H7 (cell line): ENCODE results near the gene MRPL37. TPM values are rescaled to one million over a fixed set of nuclear protein-coding genes. Genes with fewer than 3 reads are reported as not detected.
"Not testable (repeated sequence)": the region's sequence is repeated elsewhere in the genome, so short reads cannot be mapped to it uniquely, and the experiment has no call there.

Experiments
- DNase-seq: peaks from one replicate; pipeline ENCODE4 v3.0.0; 2012
- H3K27me3 ChIP-seq: 2 replicates; pipeline ENCODE4 v1.6.0; 2011; ENCODE audit warnings: mild to moderate bottlenecking, low read length; ENCODE audit not compliant: control insufficient read depth, insufficient read depth
- H3K36me3 ChIP-seq: replicated peaks from 2 replicates; pipeline ENCODE4 v1.5.1; 2011; ENCODE audit warnings: low read length; ENCODE audit not compliant: control insufficient read depth, insufficient read depth
- H3K4me3 ChIP-seq: 2 replicates; pipeline ENCODE4 v1.5.1; 2011; ENCODE audit warnings: low read depth, mild to moderate bottlenecking, control low read depth, low read length, moderate library complexity; ENCODE audit not compliant: insufficient read depth
- total RNA-seq: library from RNA; depleted of rRNA; stranded (reverse); fragments of >200 nt; shearing (Covaris generic); gene quantifications from 2 replicates; pipeline ENCODE4 v1.2.3, GENCODE V29; 2014

The MRPL37 gene
- total RNA-seq, 1 experiment from 2014 or later, result 275 TPM

DNA sequence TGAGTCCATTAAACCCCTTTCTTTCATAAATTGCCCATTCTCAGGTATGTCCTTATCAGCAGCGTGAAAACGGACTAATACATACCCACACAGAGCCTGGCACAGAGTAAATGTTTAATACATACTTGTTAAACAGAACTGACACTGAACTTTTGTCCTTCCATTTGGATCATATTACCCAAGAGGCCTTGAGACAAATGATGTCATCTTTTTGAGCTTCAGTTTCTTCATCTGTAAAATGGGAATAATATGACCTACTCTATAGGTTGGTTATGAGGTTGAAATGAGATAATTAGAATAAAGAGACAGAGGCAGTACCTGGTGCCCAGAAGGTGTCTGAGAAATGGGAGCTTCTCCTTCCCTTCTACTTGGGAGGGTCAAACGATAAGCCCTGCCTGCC, 13.9 kb upstream of the MRPL37 start:
- no peak for DNase-seq
- Histone ChIP-seq H3K36me3 (no peaks in the 10 kb centered on the region; the same call in none of the 2 replicates), H3K4me3 (no peak overlapping the region)

DNA sequence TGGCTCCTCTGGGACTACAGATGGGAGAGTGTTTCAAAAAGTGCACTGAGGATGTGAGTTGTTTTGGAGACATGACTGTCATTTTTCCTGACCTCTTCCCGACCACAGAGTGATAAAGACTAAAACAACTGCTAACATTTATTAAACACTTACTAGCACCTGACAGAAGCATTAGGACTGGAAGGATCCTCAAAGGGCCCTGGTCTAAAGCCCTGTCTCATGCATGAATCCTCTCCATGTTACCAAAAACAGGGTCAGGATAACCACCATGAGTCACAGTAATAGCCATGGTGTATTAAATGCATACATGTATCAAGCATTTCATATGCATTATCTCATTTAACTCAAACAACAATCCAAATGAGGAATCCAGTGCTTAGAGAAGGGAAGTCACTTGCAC, 11.7 kb upstream of the MRPL37 start:
- Histone ChIP-seq H3K4me3 (no peak overlapping the region), H3K36me3 (no peaks in the 10 kb centered on the region; the same call in none of the 2 replicates), H3K27me3 (no peaks in the 10 kb centered on the region; the same call in 1 of the 2 replicates)
- no peak for DNase-seq

More for the DNA sequence above, 13.9 kb upstream of the MRPL37 start:
- H3K27me3 ChIP-seq, result no peaks in the 10 kb centered on the region; the same call in 1 of the 2 replicates

DNA sequence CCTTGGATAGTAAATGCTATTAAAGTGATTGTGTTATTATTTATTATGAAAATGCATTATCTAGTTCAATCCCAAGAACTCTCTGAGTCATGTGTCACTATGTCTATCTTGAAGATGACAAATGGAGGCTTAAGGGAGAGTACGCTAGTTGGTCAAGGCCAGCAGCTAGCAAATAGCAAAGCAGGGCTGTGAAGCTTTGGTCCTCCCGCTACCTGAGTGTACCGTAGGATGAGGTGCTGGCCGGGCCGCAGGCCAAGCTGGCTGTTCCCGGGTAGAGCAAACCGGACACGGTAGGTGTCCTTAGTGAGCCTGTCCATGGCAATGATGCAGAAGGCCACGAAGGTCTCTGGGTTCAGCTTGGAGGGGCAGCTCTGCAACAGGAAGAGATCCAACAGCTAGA, 9.4 kb upstream of the MRPL37 start:
- Histone ChIP-seq H3K36me3 (peaks cover 2% of the 10 kb centered on the region), H3K4me3 (no peak overlapping the region), H3K27me3 (no peaks in the 10 kb centered on the region)
- DNase-seq, result no peak

DNA sequence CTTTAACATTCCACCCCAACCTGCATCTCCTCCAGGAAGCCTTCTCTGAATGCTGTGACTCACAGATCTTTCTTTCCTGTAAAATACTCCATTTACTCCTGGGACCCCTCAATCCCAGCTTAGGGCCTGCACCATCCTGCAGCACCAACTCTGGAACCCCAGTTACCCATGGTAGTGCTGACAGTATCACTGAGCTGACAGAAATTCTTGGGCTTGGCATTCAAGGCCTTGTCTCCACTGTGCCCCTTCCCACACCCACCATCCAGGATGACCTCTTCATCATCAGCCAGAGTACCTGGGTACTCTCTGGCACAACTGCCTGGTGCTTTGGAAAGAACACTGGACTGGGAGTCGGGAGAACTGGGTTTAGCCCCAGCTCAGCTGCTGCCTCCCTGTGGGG, 8.4 kb upstream of the MRPL37 start:
- Histone ChIP-seq H3K27me3 (no peaks in the 10 kb centered on the region), H3K4me3 (no peak overlapping the region), H3K36me3 (peaks cover 3% of the 10 kb centered on the region)
- no peak for DNase-seq

DNA sequence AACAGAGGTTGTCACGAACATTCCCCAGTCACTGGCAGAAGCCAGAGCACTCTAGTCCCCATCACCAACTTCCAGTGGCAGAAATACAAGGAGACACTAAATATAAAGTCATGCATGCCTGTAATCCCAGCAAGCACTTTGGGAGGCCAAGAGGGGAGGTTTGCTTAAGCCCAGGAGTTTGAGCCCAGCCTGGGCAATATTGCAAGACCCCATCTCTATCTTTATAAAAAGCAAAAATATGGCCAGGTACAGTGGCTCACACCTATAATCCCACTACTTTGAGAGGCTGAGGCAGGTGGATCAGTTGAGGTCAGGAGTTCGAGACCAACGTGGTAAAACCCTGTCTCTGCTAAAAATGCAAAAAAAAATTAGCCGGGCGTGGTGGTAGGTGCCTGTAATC, 6.5 kb upstream of the MRPL37 start:
- H3K27me3 ChIP-seq, result no peaks in the 10 kb centered on the region

DNA sequence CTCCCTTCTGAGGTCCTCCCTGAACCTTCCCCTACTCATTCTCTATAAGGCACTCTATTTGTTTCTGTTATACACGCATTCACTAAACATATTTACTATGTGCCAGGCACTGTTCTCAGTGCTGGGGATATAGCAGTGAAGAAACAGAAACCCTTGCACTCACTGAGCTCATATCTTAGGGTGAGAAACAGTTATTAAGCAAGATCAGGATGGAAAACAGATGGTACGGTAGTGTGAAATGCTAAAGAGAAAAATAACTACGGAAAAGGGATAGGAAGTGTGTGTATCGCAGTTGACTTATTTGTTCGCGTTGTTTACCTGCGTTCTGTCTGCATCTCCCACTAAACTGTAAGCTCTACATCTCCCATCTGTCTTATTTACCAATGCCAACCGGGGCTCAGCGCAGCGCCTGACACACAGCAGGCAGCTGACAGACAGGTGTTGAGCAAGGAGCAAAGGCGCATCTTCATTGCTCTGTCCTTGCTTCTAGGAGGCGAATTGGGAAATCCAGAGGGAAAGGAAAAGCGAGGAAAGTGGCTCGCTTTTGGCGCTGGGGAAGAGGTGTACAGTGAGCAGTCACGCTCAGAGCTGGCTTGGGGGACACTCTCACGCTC, 709 bp upstream of the MRPL37 start:
- peak; percentile 71 for DNase-seq

More for the DNA sequence above, 6.5 kb upstream of the MRPL37 start:
- no peak for DNase-seq
- no peak overlapping the region for H3K4me3 ChIP-seq
- peaks cover 3% of the 10 kb centered on the region for H3K36me3 ChIP-seq

DNA sequence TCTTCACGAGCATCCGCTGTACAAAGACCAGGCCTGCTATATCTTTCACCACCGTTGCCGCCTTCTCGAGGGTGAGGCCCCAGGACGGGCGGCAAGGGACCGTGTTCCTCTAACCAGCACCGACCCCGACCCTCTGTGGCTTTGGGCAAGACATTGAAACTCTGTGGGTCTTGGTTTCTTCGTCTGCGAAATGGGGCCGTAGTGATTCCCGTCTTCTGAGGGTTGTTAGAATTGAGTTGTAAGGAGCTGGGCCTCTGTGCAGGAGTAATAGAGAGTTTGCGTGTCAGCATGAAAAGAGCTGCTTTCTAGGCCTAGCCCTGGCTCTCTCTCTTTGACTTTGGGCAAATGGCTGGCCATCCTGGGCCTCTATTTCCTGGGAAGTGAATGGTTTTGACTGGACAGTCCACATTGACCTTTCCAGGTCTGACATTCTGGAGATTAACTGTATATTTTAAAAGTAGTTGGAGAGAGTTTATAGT, 591 bp downstream of the MRPL37 start:
- Histone ChIP-seq H3K27me3 (no peaks in the 10 kb centered on the region), H3K4me3 (peak overlapping the region; percentile 100), H3K36me3 (peaks cover 10% of the 10 kb centered on the region)
- DNase-seq, result no peak

More for the DNA sequence above, 709 bp upstream of the MRPL37 start:
- Histone ChIP-seq H3K4me3 (peak overlapping the region; percentile 100), H3K27me3 (no peaks in the 10 kb centered on the region), H3K36me3 (peaks cover 3% of the 10 kb centered on the region)

DNA sequence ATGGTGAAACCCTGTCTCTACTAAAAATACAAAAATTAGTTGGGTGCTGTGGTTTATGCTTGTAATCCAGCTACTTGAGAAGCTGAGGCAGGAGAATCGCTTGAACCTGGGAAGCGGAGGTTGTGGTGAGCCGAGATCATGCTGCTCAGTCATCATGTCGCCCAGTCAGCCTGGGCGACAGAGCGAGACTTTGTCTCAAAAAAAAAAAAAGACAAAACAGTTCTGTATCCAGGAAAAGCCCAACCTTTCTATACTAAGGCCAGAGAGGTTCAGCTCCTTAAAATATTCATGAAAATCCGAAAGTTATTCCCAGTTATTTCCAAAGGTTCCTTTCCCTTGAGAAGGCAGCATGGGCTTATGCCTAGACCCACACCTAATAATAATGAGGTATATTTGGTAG, 4.2 kb downstream of the MRPL37 start:
- no peaks in the 10 kb centered on the region for H3K27me3 ChIP-seq
- DNase-seq, result no peak
- no peak overlapping the region for H3K4me3 ChIP-seq
- H3K36me3 ChIP-seq, result peaks cover 25% of the 10 kb centered on the region

DNA sequence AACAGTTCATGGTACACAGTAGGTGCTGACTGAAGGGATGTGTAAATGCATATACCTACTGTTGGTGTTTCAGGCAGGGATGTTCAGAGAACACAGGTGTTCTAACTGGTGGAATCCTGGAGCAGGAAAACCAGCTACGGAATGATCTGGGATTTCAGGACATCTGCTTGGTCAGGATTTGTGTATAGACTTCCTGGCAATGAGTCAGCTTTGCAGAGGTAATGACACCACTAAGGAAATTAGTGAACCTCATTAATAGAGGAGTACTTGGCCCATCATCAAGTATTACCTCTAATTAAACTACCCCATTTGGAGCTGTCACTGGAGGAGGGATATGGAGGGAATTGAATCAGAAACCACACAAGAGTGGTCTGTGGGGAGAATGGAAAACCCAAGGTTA, 7.3 kb downstream of the MRPL37 start:
- H3K27me3 ChIP-seq, result no peaks in the 10 kb centered on the region
- H3K4me3 ChIP-seq, result no peak overlapping the region
- no peak for DNase-seq
- peaks cover 50% of the 10 kb centered on the region for H3K36me3 ChIP-seq

DNA sequence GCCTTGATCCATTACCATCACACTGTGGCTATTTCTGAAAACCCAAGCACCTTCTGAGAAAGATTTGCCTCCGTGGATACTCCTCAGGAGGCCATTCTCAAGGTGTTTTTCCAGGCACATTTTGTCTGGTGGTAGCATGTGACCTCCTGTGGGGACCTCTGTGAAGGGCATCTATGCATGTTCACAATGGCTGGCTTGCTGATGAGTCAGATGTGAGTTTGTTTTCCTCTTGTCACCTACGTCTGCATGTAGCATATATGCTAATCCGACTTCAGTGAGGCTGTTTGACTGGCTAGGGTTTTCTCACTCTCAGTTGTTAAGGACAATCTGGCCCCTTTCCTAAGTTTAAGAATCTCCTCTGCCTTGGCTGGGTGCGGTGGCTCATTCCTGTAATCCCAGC, 7.9 kb downstream of the MRPL37 start:
- not testable (repeated sequence) for DNase-seq, H3K27me3 ChIP-seq, H3K4me3 ChIP-seq
- H3K36me3 ChIP-seq, result peaks cover 56% of the 10 kb centered on the region

DNA sequence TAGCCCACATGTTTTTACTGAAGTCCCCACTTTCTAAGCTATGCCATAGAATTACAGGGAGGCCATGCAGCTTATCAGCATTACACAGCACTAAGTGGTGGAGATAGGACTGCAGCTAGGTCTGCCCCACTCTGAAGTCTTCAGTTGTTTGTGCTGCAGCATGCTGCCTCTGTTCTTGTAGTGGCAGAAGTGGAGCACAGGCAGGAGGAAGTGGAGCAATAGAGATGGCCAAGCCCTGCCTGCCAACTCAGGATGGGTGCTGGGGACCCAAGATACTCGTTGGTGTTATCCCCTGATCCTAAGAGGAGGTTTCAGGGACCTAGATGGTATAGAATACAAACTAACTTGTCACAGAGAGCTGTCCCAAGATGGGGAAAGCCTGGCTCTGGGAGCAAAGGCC, 12.9 kb downstream of the MRPL37 start:
- DNase-seq, result no peak
- Histone ChIP-seq H3K36me3 (peaks cover 72% of the 10 kb centered on the region), H3K4me3 (no peak overlapping the region), H3K27me3 (no peaks in the 10 kb centered on the region)

DNA sequence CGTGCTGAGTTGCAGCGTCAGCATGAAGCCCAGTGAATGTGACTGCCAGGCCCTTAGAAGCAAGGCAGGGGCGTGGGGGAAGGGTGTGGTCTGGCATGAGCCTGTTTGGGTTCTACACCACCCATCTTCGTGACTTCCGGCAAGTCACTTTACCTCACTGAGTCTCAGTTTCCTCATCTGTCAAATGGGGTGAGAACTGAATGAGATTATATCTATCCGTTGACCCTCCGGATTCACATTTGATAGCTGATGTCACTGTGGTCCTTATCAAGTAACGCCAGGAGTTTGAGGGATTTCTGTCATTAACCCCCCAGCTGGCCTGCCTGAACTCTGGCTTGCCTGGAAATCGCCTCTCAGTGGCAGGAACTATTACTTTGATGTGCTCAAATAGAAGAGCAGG, 15.6 kb downstream of the MRPL37 start:
- DNase-seq, result no peak
- Histone ChIP-seq H3K4me3 (no peak overlapping the region), H3K27me3 (no peaks in the 10 kb centered on the region), H3K36me3 (peaks cover 64% of the 10 kb centered on the region)

DNA sequence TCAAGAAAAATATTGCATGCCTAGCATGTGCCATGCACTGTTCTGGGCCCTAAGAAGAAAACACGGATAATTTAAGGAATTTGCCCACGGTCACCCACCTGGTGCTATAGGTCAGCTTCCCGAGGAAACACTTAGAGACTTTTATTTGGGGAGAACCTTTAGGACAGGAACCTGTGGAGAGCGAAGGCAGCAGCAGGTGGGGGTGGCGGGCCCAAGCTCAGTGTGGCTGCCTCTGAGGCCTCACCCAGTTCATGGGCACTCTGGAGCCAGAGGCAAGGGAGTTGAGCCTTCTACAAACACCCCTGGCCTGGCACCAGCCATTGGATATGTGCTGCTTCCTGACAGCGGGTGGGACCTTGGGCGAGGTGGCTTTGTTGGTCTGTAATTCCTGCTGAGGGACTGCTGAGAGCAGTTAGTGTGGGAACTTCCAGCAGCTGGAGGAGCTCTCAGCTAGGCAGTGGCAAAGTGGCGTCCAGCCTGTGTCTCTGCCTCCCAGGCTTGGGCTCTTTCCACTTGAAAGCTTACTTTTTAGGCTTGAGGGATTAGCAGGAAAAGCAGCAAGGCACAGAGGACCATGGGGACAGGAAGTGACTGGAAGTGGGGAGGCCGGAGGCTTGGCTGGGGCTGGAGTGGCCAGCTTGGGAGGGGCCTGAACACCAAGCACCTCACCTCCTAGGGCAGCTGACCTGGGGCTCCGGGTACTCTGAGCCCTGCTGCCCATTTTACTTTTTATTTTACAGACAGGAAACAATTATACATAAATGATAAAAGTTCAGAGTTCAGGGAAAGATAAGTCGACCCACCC, 19.1 kb downstream of the MRPL37 start:
- Histone ChIP-seq H3K36me3 (peaks cover 38% of the 10 kb centered on the region), H3K27me3 (no peaks in the 10 kb centered on the region), H3K4me3 (no peak overlapping the region)
- peak; percentile 48 for DNase-seq

DNA sequence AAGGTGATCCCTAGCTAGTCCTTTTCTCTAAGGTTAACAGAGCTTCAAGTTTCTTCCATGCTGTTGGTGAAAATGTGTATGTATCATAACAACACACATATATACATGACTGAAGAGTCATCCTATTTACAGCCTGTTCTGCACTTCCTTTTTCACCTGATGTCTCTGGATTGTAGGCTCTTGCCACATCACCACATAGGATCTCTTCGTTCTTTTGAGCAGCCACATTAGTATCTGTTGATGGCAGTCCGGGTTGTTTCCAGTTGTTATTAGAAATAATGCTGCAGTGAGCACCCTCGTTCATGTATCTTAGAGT, 19.7 kb downstream of the MRPL37 start:
- no peak overlapping the region for H3K4me3 ChIP-seq
- peaks cover 35% of the 10 kb centered on the region for H3K36me3 ChIP-seq
- no peaks in the 10 kb centered on the region for H3K27me3 ChIP-seq
- DNase-seq, result no peak
